K562 (cell line): Measurements from ENCODE around the gene ELP5. TPM values are rescaled to one million over a fixed set of nuclear protein-coding genes. Genes with fewer than 3 reads are reported as not detected.

Source experiments
- ATAC-seq: fragments of 200-7000 bp; cut with Tn5 transposase; 3 replicates; pipeline ENCODE4 v1.9.1; 2020; ENCODE audit warnings: moderate library complexity
- BruUV-seq: library from RNA; stranded (reverse); fragments of 400-500 nt; replicated peaks from 2 replicates; lab custom pipeline; 2021; lab: Mats Ljungman, UMichigan
- CTCF ChIA-PET: fragments of 300-600 bp; formaldehyde crosslinking; extraction: SDS; loops from one replicate; lab custom pipeline; 2021; ENCODE audit warnings: low intra/inter-chr PET ratio; lab: Yijun Ruan, JAX
- POLR2A ChIA-PET: fragments of 300-600, 350-650 bp; sonication (Branson Sonifier 250); formaldehyde crosslinking; extraction: SDS; loops from one replicate; lab custom pipeline; 2021; ENCODE audit warnings: antibody characterized with exemption, inconsistent platforms; lab: Yijun Ruan, JAX
- DNase-seq, 4 experiments: peaks; one replicate each; pipeline versions ENCODE4 v3.0.0 to v3.0.0-alpha.2; 2011 to 2018; ENCODE audit warnings: low spot score in 3 of 4, mixed read lengths in 3 of 4; ENCODE audit errors: extremely low read depth in 1 of 4
- FAIRE-seq: peaks from 2 replicates; lab custom pipeline; 2011; peaks lifted over from hg19 to GRCh38; lab: Jason Lieb, UNC
- H2AFZ ChIP-seq: 2 replicates; pipeline ENCODE4 v1.6.0; 2011; ENCODE audit warnings: low read depth, low read length, control low read depth, inconsistent platforms
- H3K27ac ChIP-seq: fragments of 200-600 bp; 3 replicates; pipeline ENCODE4 v1.8.0; 2011; ENCODE audit warnings: low read depth, mild to moderate bottlenecking, control low read depth, inconsistent platforms, low read length, moderate library complexity, mixed read lengths; ENCODE audit errors: extremely low read depth
- H3K27me3 ChIP-seq, 2 experiments: fragments of 300-600 bp in 1 of 2; 2 replicates in 1 of 2; 3 replicates in 1 of 2; pipeline versions ENCODE4 v1.6.0 to v1.8.0; 2011; ENCODE audit warnings: inconsistent platforms in 2 of 2, low read length in 2 of 2, mild to moderate bottlenecking in 1 of 2, mixed read lengths in 1 of 2, moderate library complexity in 1 of 2; ENCODE audit not compliant: control insufficient read depth in 2 of 2, insufficient read depth in 2 of 2
- H3K36me3 ChIP-seq: fragments of 300-600 bp; 3 replicates; pipeline ENCODE4 v1.8.0; 2011; ENCODE audit warnings: mild to moderate bottlenecking, low read length, inconsistent platforms; ENCODE audit not compliant: control insufficient read depth, insufficient read depth
- H3K4me1 ChIP-seq, 2 experiments: fragments of 200-600 bp in 1 of 2; replicated peaks in 1 of 2; 2 replicates in 1 of 2; 3 replicates in 1 of 2; pipeline versions ENCODE4 v1.5.1 to v1.8.0; 2011; ENCODE audit warnings: inconsistent platforms in 2 of 2, low read length in 2 of 2, mild to moderate bottlenecking in 1 of 2, mixed read lengths in 1 of 2, moderate library complexity in 1 of 2; ENCODE audit not compliant: control insufficient read depth in 2 of 2, insufficient read depth in 2 of 2
- H3K4me2 ChIP-seq: 2 replicates; pipeline ENCODE4 v1.6.1; 2011; ENCODE audit warnings: low read length, control low read depth, inconsistent platforms, mixed read lengths; ENCODE audit not compliant: insufficient read depth
- H3K4me3 ChIP-seq: fragments of 200-600 bp; sonication (generic), shearing (Covaris generic); 2 replicates; pipeline ENCODE4 v1.5.1; 2016; ENCODE audit warnings: control low read depth, inconsistent platforms
- H3K79me2 ChIP-seq: fragments of 200-600 bp; 3 replicates; pipeline ENCODE4 v1.8.0; 2011; ENCODE audit warnings: low read length, inconsistent platforms; ENCODE audit not compliant: control insufficient read depth, insufficient read depth
- H3K9ac ChIP-seq, 2 experiments: 2 replicates each; pipeline versions ENCODE4 v1.6.0 to v1.6.1; 2011; ENCODE audit warnings: low read depth in 2 of 2, low read length in 2 of 2, control low read depth in 1 of 2, inconsistent platforms in 1 of 2, mild to moderate bottlenecking in 1 of 2, mixed read lengths in 1 of 2; ENCODE audit not compliant: insufficient read depth in 1 of 2
- H3K9me1 ChIP-seq: one replicate; pipeline ENCODE4 v1.6.0; 2011; ENCODE audit warnings: inconsistent platforms, mild to moderate bottlenecking, low read length, moderate library complexity; ENCODE audit not compliant: control insufficient read depth, insufficient read depth
- H3K9me3 ChIP-seq: replicated peaks from 2 replicates; pipeline ENCODE4 v1.5.1; 2011; ENCODE audit warnings: low read depth, low read length, inconsistent platforms; ENCODE audit not compliant: control insufficient read depth, insufficient read depth
- H4K20me1 ChIP-seq: replicated peaks from 2 replicates; pipeline ENCODE4 v1.6.1; 2011; ENCODE audit warnings: low read length, inconsistent platforms, mixed read lengths; ENCODE audit not compliant: control insufficient read depth, insufficient read depth
- ATF6 ChIP-seq: sonication (generic); formaldehyde crosslinking; IDR thresholded peaks from 2 replicates; pipeline ENCODE4 v1.4.0; 2020; ENCODE audit warnings: mild to moderate bottlenecking, missing genetic modification reagents
- CBFB ChIP-seq: sonication (generic); formaldehyde crosslinking; IDR thresholded peaks from 2 replicates; pipeline ENCODE4 v1.4.0; 2020; ENCODE audit warnings: mild to moderate bottlenecking, missing genetic modification reagents
- CEBPG ChIP-seq, 3 experiments: fragments of 200-800 bp in 1 of 3; sonication (Bioruptor generic) in 1 of 3; sonication (generic) in 1 of 3; formaldehyde crosslinking in 1 of 3; IDR thresholded peaks in 2 of 3; conservative IDR thresholded peaks in 1 of 3; 2 replicates each; pipeline versions ENCODE4 v1.6.1 to v1.8.0; 2016 to 2022; ENCODE audit warnings: missing compliant biosample characterization in 2 of 3, missing genetic modification characterization in 2 of 3, mild to moderate bottlenecking in 1 of 3, missing genetic modification reagents in 1 of 3
- CXXC5 ChIP-seq: fragments of 250-450 bp; sonication (Bioruptor Pico); IDR thresholded peaks from 2 replicates; pipeline ENCODE4 v1.8.0; 2022; ENCODE audit warnings: inconsistent platforms, mild to moderate bottlenecking, moderate library complexity
- ILF3 ChIP-seq: fragments of 450-650 bp; IDR thresholded peaks from 2 replicates; pipeline ENCODE4 v1.6.1; 2018; ENCODE audit warnings: antibody characterized with exemption, mild to moderate bottlenecking, moderate library complexity, borderline replicate concordance
- JUND ChIP-seq, 2 experiments: IDR thresholded peaks; 2 replicates in 1 of 2; 3 replicates in 1 of 2; pipeline ENCODE4 v1.6.1; 2011; ENCODE audit warnings: borderline replicate concordance in 2 of 2, low read depth in 2 of 2, low read length in 2 of 2, improper control_type of control experiment in 1 of 2, missing biosample characterization in 1 of 2, missing genetic modification characterization in 1 of 2, missing genetic modification reagents in 1 of 2
- NR2C2 ChIP-seq, 2 experiments: fragments of 200-800 bp in 1 of 2; sonication (Bioruptor generic) in 1 of 2; sonication (generic) in 1 of 2; formaldehyde crosslinking in 1 of 2; IDR thresholded peaks; 2 replicates each; pipeline versions ENCODE4 v1.6.1 to v1.8.0; 2016 to 2022; ENCODE audit warnings: mild to moderate bottlenecking in 1 of 2, missing compliant biosample characterization in 1 of 2, missing genetic modification characterization in 1 of 2, missing genetic modification reagents in 1 of 2
- NRF1 ChIP-seq, 2 experiments: fragments of 450-650 bp; IDR thresholded peaks in 1 of 2; conservative IDR thresholded peaks in 1 of 2; 2 replicates each; pipeline ENCODE4 v1.6.1; 2014; ENCODE audit warnings: mild to moderate bottlenecking in 2 of 2
- POLR2A ChIP-seq: fragments of 450-650 bp; conservative IDR thresholded peaks from 2 replicates; pipeline ENCODE4 v1.6.1; 2016
- RAD21 ChIP-seq, 2 experiments: fragments of 250-450 bp in 1 of 2; fragments of 450-650 bp in 1 of 2; sonication (Bioruptor Pico) in 1 of 2; formaldehyde crosslinking in 1 of 2; IDR thresholded peaks in 1 of 2; conservative IDR thresholded peaks in 1 of 2; 2 replicates each; pipeline versions ENCODE4 v1.4.0 to v1.8.0; 2020 to 2022; ENCODE audit warnings: mild to moderate bottlenecking in 2 of 2, moderate library complexity in 1 of 2
- RBFOX2 ChIP-seq: fragments of 200-400 bp; formaldehyde crosslinking; IDR thresholded peaks from 2 replicates; pipeline ENCODE4 v1.6.1; 2017; ENCODE audit warnings: low read depth, mild to moderate bottlenecking, low read length, moderate library complexity
- SAFB2 ChIP-seq: fragments of 200-400 bp; formaldehyde crosslinking; IDR thresholded peaks from 2 replicates; pipeline ENCODE4 v1.6.1; 2018; ENCODE audit warnings: borderline replicate concordance, low read length, low read depth, moderate library complexity; ENCODE audit not compliant: severe bottlenecking
- SNAPC5 ChIP-seq: fragments of 250-450 bp; sonication (Bioruptor Pico); IDR thresholded peaks from 2 replicates; pipeline ENCODE4 v1.8.0; 2021; ENCODE audit warnings: moderate library complexity, mild to moderate bottlenecking, inconsistent platforms
- TAF7 ChIP-seq: fragments of 450-650 bp; IDR thresholded peaks from 2 replicates; pipeline ENCODE4 v1.6.1; 2016; ENCODE audit warnings: missing genetic modification characterization, missing compliant biosample characterization
- ZNF3 ChIP-seq: fragments of 250-450 bp; sonication (Bioruptor Pico); IDR thresholded peaks from 2 replicates; pipeline ENCODE4 v1.5.0; 2021; ENCODE audit warnings: mild to moderate bottlenecking, moderate library complexity
- WGBS: fragments of 100-300 bp; shearing (Covaris generic); methylation state at CpG from one replicate; pipeline ENCODE4 v1.1.6; 2016; ENCODE audit warnings: low coverage, mixed read lengths; ENCODE audit not compliant: insufficient coverage; ENCODE audit errors: missing lambda C conversion rate; 5-methylcytosine and 5-hydroxymethylcytosine counted together
- in situ Hi-C: fragments of 300-500 bp; cut with MboI; formaldehyde crosslinking; loops from 4 replicates; pipeline ENCODE4 v1.15.0; 2018; ENCODE audit warnings: inconsistent platforms, mixed read lengths
- intact Hi-C: fragments of 100-400 bp; cut with micrococcal nuclease; formaldehyde crosslinking; loops from 2 replicates; pipeline ENCODE4 v1.14.2; 2022
- polyA plus RNA-seq, 8 experiments: library from polyadenylated mRNA; depleted of rRNA in 4 of 8; stranded (reverse) in 5 of 8; unstranded in 3 of 8; fragments of >200 nt; fragmentation: Nextera tagmentation in 2 of 8; fragmentation: Illumina TruSeq in 1 of 8; extraction: Ambion mirVana in 2 of 8; extraction: Trizol in 1 of 8; gene quantifications; 2 replicates each; pipeline versions ENCODE4 v1.2.1 to v1.2.3, GENCODE V29; 2011 to 2014; ENCODE audit warnings: inconsistent platforms in 1 of 8, missing spikeins in 1 of 8
- total RNA-seq, 7 experiments: library from RNA; depleted of rRNA in 6 of 7; stranded (reverse); fragments of >200 nt in 6 of 7; fragmentation: Illumina TruSeq in 2 of 7; extraction: Trizol in 2 of 7; gene quantifications; 2 replicates each; pipeline versions ENCODE4 v1.2.1 to v1.2.3, GENCODE V29; 2011 to 2021; ENCODE audit warnings: low replicate concordance in 1 of 7
- TF ChIP-seq, protein P1 (sequence below): sonication (generic); formaldehyde crosslinking; IDR thresholded peaks from 2 replicates; pipeline ENCODE4 v1.5.0; 2020; ENCODE audit warnings: missing genetic modification reagents

Gene ELP5
- total and polyA plus RNA-seq, 9 of the 15 experiments (the other 6 are each of a cell fraction or from before 2014, with no cell fraction given), result 25.7 to 77.9 (median 52.9) TPM

GRCh38 chr17:7221278-7222092 is 30.5 kb upstream of the ELP5 start:
- Histone ChIP-seq H3K79me2 (peaks cover 31% of the 10 kb centered on the region), H4K20me1 (peaks cover 6% of the 10 kb centered on the region), H3K27me3 (no peaks in the 10 kb centered on the region), H3K9me1 (peaks cover 6% of the 10 kb centered on the region), H2AFZ (no peak overlapping the region), H3K9me3 (no peaks in the 10 kb centered on the region), H3K4me1 (peaks cover 26 to 57% of the 10 kb centered on the region in 2 experiments), H3K4me2 (peak overlapping the region; percentile 93; the same call in 1 of the 2 replicates), H3K4me3 (peak overlapping the region; percentile 87; the same call in 1 of the 2 replicates), H3K36me3 (peaks cover 60% of the 10 kb centered on the region; the same call in 2 of the 3 replicates), H3K9ac (peak overlapping the region in 1 of 2 experiments; percentile 69; a peak in 1 of 4 replicates), H3K27ac (peak overlapping the region; percentile 90; the same call in 1 of the 3 replicates)
- intact Hi-C loops (no loop called here), in situ Hi-C loops (no loop called here)
- no TSS peak for BruUV-seq
- ATAC-seq (no peak), DNase-seq (no peak), FAIRE-seq (no peak)
- ChIA-PET CTCF (no interaction called here), POLR2A (interaction anchor here (0.6 to 7.7 kb wide), 8 partner anchors 9 to 255 kb away, joined by 3 to 73 read pairs (median 4); partner anchors contain the start of genes ACAP1, DVL2, GABARAP and PHF23)
- 96% methylated on average over 6 of the region's 10 CpGs for WGBS
- no peak for TF ChIP-seq ILF3
- TF ChIP-seq NR2C2 (CRISPR knock-in tag; IDR thresholded peaks at IDR 0.05), result no peak
- no peak for TF ChIP-seq NR2C2 (tag; IDR thresholded peaks at IDR 0.05)
- TF ChIP-seq SAFB2, result no peak
- TF ChIP-seq RBFOX2, result peak; percentile 7; the same call in 1 of the 2 replicates
- TF ChIP-seq ATF6 (CRISPR knock-in tag), result no peak
- no peak for TF ChIP-seq CBFB (CRISPR knock-in tag)
- TF ChIP-seq, protein P1, sequence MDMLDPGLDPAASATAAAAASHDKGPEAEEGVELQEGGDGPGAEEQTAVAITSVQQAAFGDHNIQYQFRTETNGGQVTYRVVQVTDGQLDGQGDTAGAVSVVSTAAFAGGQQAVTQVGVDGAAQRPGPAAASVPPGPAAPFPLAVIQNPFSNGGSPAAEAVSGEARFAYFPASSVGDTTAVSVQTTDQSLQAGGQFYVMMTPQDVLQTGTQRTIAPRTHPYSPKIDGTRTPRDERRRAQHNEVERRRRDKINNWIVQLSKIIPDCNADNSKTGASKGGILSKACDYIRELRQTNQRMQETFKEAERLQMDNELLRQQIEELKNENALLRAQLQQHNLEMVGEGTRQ (CRISPR knock-in tag), result no peak
- TF ChIP-seq ZNF3 (CRISPR knock-in tag), result no peak
- TF ChIP-seq CXXC5 (CRISPR knock-in tag), result no peak
- TF ChIP-seq POLR2A, result peak; percentile 49; the same call in 1 of the 2 replicates
- TF ChIP-seq SNAPC5 (CRISPR knock-in tag), result no peak
- no peak for TF ChIP-seq TAF7 (tag)
- 0 out of 4 replicates have a peak, but pooled peaks of 1 of the 2 experiments have one; percentile 3 for TF ChIP-seq RAD21 (CRISPR knock-in tag; conservative IDR thresholded peaks at IDR 0.05 in 1 of 2, IDR thresholded peaks at IDR 0.05 in 1 of 2)
- no peak for TF ChIP-seq JUND (IDR thresholded peaks at IDR 0.05; ENCODE audit: borderline replicate concordance, low read depth, low read length)
- TF ChIP-seq JUND (tag; IDR thresholded peaks at IDR 0.05; ENCODE audit: borderline replicate concordance, low read depth, low read length), result no peak
- TF ChIP-seq NRF1 (conservative IDR thresholded peaks at IDR 0.05 in 1 of 2, IDR thresholded peaks at IDR 0.05 in 1 of 2), result no peak
- TF ChIP-seq CEBPG (CRISPR knock-in tag; IDR thresholded peaks at IDR 0.05), result no peak
- TF ChIP-seq CEBPG (tag; conservative IDR thresholded peaks at IDR 0.05 in 1 of 2, IDR thresholded peaks at IDR 0.05 in 1 of 2), result no peak
